Neural crest cell (in vitro differentiated cells): ENCODE data around the gene EPM2AIP1. TPM values are rescaled to one million over a fixed set of nuclear protein-coding genes. Genes with fewer than 3 reads are reported as not detected.

Source experiments
- DNase-seq: peaks from one replicate; pipeline ENCODE4 v3.0.0; 2021; ENCODE audit warnings: low read depth, mixed read lengths, low spot score
- H3K27ac Mint-ChIP-seq: one replicate; pipeline ENCODE4 v1.8.0; 2021; ENCODE audit warnings: mild to moderate bottlenecking, mixed read lengths; ENCODE audit not compliant: unreplicated experiment
- H3K27me3 Mint-ChIP-seq: 2 replicates; pipeline ENCODE4 v1.8.0; 2021; ENCODE audit warnings: low read depth, mild to moderate bottlenecking, mixed read lengths
- H3K36me3 Mint-ChIP-seq: 2 replicates; pipeline ENCODE4 v1.8.0; 2021; ENCODE audit warnings: low read depth, mild to moderate bottlenecking, mixed read lengths
- H3K4me1 Mint-ChIP-seq: 2 replicates; pipeline ENCODE4 v1.8.0; 2021; ENCODE audit warnings: mixed read lengths
- H3K4me3 Mint-ChIP-seq: one replicate; pipeline ENCODE4 v1.8.0; 2021; ENCODE audit warnings: mild to moderate bottlenecking, mixed read lengths
- H3K9me3 Mint-ChIP-seq: 2 replicates; pipeline ENCODE4 v1.8.0; 2021; ENCODE audit warnings: mixed read lengths
- total RNA-seq: library from RNA; stranded (reverse); gene quantifications from 2 replicates; pipeline ENCODE4 v1.2.1, GENCODE V29; 2021
- TF ChIP-seq, protein P1 (sequence below): fragments of 200-600 bp; sonication (generic); conservative IDR thresholded peaks from 2 replicates; pipeline ENCODE4 v1.5.0; 2021; ENCODE audit warnings: antibody characterized with exemption, mild to moderate bottlenecking

Gene EPM2AIP1
- total RNA-seq, 1 donor from 2014 or later: 30.1 TPM

DNA sequence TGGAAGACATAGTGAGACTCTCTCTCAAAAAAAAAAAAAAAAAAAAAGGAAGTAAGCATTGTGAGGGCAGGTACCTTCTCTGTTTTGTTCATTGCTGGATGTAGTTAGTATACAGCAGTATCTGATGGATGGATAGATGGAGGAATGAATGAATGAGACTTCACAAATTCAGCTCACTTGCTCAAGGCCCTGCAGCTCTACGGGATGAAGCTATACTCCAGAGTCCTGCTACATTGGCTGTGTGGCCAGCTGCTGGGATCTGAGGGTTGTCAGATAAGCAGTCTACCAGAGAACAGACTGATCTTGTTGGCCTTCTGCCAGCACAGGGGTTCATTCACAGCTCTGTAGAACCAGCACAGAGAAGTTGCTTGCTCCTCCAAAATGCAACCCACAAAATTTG, 35.4 kb upstream of the EPM2AIP1 start:
- H3K27ac Mint-ChIP-seq: no peak overlapping the region
- no peaks in the 10 kb centered on the region for H3K4me1 Mint-ChIP-seq
- no peak for DNase-seq
- no peak overlapping the region for H3K4me3 Mint-ChIP-seq
- H3K27me3 Mint-ChIP-seq: no peaks in the 10 kb centered on the region
- H3K9me3 Mint-ChIP-seq: peaks cover 6% of the 10 kb centered on the region
- peaks cover 40% of the 10 kb centered on the region for H3K36me3 Mint-ChIP-seq
- TF ChIP-seq, protein P1, sequence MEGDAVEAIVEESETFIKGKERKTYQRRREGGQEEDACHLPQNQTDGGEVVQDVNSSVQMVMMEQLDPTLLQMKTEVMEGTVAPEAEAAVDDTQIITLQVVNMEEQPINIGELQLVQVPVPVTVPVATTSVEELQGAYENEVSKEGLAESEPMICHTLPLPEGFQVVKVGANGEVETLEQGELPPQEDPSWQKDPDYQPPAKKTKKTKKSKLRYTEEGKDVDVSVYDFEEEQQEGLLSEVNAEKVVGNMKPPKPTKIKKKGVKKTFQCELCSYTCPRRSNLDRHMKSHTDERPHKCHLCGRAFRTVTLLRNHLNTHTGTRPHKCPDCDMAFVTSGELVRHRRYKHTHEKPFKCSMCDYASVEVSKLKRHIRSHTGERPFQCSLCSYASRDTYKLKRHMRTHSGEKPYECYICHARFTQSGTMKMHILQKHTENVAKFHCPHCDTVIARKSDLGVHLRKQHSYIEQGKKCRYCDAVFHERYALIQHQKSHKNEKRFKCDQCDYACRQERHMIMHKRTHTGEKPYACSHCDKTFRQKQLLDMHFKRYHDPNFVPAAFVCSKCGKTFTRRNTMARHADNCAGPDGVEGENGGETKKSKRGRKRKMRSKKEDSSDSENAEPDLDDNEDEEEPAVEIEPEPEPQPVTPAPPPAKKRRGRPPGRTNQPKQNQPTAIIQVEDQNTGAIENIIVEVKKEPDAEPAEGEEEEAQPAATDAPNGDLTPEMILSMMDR: no peak

GRCh38 chr3:37026851-37027250, 33.9 kb upstream of the EPM2AIP1 start:
- Mint-ChIP-seq H3K4me1 (no peaks in the 10 kb centered on the region), H3K4me3 (no peak overlapping the region), H3K27ac (no peak overlapping the region), H3K9me3 (peaks cover 8% of the 10 kb centered on the region), H3K36me3 (peaks cover 46% of the 10 kb centered on the region), H3K27me3 (no peaks in the 10 kb centered on the region)
- no peak for DNase-seq
- TF ChIP-seq, protein P1: no peak

GRCh38 chr3:37025561-37026335, 32.8 kb upstream of the EPM2AIP1 start:
- Mint-ChIP-seq H3K4me3 (no peak overlapping the region), H3K4me1 (no peaks in the 10 kb centered on the region), H3K27me3 (no peaks in the 10 kb centered on the region), H3K27ac (no peak overlapping the region), H3K36me3 (peaks cover 54% of the 10 kb centered on the region), H3K9me3 (peaks cover 8% of the 10 kb centered on the region)
- TF ChIP-seq, protein P1: no peak
- no peak for DNase-seq

DNA sequence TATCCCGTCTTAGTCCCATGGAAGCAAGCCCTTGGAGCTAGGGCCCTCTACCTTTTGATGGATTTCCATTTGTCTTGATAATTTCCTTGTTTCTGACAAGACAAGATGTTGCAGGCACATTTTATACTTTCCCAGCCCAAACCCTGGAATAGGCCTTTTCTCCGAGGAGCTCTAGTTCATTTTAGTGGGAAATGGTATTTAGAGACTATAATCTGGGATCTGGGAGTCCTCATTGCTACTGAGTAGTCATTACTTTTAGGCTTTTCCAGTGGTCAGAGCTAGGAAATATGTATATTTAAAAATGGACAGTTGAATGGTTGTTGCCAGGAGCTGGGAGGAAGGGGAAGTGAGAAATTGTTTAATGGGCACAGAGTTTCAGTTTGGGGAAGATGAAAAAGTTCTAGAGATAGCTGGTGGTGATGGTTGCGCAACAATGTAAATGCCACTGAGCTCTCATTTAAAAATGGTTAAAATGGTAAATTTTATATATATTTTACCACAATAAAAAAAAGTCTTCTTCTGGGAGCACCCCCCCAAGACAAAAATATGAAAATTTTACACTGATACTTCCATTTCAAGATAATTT, 32.0 kb upstream of the EPM2AIP1 start:
- TF ChIP-seq, protein P1: no peak
- Mint-ChIP-seq H3K9me3 (peaks cover 8% of the 10 kb centered on the region), H3K27me3 (no peaks in the 10 kb centered on the region), H3K4me1 (no peaks in the 10 kb centered on the region), H3K36me3 (peaks cover 60% of the 10 kb centered on the region), H3K4me3 (no peak overlapping the region), H3K27ac (no peak overlapping the region)
- DNase-seq: no peak

GRCh38 chr3:37024092-37024491, 31.2 kb upstream of the EPM2AIP1 start:
- no peaks in the 10 kb centered on the region for H3K27me3 Mint-ChIP-seq

More at GRCh38 chr3:37024092-37024491, 31.2 kb upstream of the EPM2AIP1 start:
- peaks cover 64% of the 10 kb centered on the region for H3K36me3 Mint-ChIP-seq
- peaks cover 8% of the 10 kb centered on the region for H3K9me3 Mint-ChIP-seq
- no peaks in the 10 kb centered on the region for H3K4me1 Mint-ChIP-seq
- TF ChIP-seq, protein P1: peak; percentile 39
- no peak for DNase-seq
- H3K27ac Mint-ChIP-seq: no peak overlapping the region
- no peak overlapping the region for H3K4me3 Mint-ChIP-seq
